Uterus (tissue), 2 donors: Measurements from ENCODE around the gene NMB.
"Not testable (repeated sequence)": the region's sequence is repeated elsewhere in the genome, so short reads cannot be mapped to it uniquely, and the experiment has no call there.

Experiments
- CTCF ChIP-seq, 4 experiments: fragments of 200-600 bp in 2 of 4; fragments of 450-650 bp in 2 of 4; sonication (generic) in 2 of 4; IDR thresholded peaks; one replicate each; pipeline ENCODE4 v1.5.1; 2016 to 2019; ENCODE audit warnings: antibody characterized with exemption in 4 of 4, mild to moderate bottlenecking in 2 of 4, moderate library complexity in 1 of 4
- POLR2A ChIP-seq, 2 donors: fragments of 450-650 bp; IDR thresholded peaks; one replicate each; pipeline ENCODE4 v1.6.1; 2016; ENCODE audit warnings: antibody characterized with exemption in 2 of 2, mild to moderate bottlenecking in 1 of 2, moderate library complexity in 1 of 2

- not testable (repeated sequence) for TF ChIP-seq CTCF, POLR2A (IDR thresholded peaks at IDR 0.05)
Measured at GRCh38 chr15:84641871-84642270, 16.1 kb downstream of the NMB start.
